SK-N-SH (cell line): ENCODE results near the gene TBL2.

Experiments used
- FOXM1 ChIP-seq: IDR thresholded peaks from 2 replicates; pipeline ENCODE4 v1.4.0; 2012; ENCODE audit warnings: low read depth, mild to moderate bottlenecking
- POLR2AphosphoS5 ChIP-seq: IDR thresholded peaks from 2 replicates; pipeline ENCODE4 v1.6.1; 2012; ENCODE audit warnings: low read depth, low read length
- RAD21 ChIP-seq: IDR thresholded peaks from 2 replicates; pipeline ENCODE4 v1.6.1; 2012; ENCODE audit warnings: mild to moderate bottlenecking, low read length
- RFX5 ChIP-seq: IDR thresholded peaks from 2 replicates; pipeline ENCODE4 v1.6.1; 2012; ENCODE audit warnings: mild to moderate bottlenecking, improper control_type of control experiment, low read length
- YY1 ChIP-seq: IDR thresholded peaks from 2 replicates; pipeline ENCODE4 v1.4.0; 2012; ENCODE audit warnings: low read depth, mild to moderate bottlenecking
- TF ChIP-seq, protein P1 (sequence below): fragments of 200-600 bp; sonication (generic); IDR thresholded peaks from 2 replicates; pipeline ENCODE4 v1.6.1; 2017; ENCODE audit warnings: antibody characterized with exemption, mild to moderate bottlenecking, moderate library complexity
- TF ChIP-seq, protein P2 (sequence below): IDR thresholded peaks from 2 replicates; pipeline ENCODE4 v1.4.0; 2012; ENCODE audit warnings: low read depth

DNA sequence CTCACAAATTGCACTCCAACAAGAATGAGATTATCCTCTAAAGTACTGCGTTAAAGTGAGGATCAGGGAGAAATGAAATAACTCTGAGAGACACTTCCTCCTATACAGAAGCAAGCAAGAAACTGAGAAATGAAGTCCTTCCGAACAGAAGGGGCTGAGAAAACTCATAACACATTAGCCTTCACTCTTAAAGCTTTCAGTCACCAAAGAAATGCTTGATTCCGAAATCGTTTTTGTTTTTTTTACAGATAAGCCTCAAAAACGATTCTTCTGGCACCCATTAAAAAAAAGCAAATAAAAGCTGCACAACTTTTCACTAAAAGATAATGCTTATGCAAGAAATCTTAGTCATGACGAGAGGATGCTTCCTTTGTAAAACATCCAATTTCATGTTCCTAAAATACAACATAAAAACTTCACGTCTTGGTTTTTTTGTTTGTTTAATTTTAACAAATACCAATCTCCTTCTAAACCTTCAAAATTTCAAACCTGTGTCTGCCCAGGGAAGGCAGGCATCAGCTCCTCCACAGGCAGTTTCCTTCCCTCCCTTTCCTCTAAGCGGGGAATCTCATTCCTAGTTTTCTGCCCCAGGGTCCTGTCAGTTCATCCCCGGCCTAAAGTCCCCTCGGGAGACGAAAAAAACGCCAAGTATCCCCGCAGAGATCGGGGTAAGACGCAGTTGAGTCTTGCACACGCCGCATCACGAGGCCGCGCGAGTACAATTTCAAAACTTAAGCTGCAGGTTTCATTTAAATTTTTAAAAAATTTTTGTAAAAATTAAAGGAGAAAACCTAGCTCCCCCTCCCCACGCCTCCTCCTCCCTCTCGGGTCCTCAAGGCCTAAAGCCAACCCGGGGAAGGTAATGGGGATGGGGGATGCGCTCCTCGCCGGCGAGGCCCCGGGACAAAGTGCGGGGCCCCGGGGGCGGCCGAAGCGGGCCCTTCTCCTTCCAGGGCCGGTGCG, 57.4 kb downstream of the TBL2 start:
- no peak for TF ChIP-seq YY1
- TF ChIP-seq, protein P1, sequence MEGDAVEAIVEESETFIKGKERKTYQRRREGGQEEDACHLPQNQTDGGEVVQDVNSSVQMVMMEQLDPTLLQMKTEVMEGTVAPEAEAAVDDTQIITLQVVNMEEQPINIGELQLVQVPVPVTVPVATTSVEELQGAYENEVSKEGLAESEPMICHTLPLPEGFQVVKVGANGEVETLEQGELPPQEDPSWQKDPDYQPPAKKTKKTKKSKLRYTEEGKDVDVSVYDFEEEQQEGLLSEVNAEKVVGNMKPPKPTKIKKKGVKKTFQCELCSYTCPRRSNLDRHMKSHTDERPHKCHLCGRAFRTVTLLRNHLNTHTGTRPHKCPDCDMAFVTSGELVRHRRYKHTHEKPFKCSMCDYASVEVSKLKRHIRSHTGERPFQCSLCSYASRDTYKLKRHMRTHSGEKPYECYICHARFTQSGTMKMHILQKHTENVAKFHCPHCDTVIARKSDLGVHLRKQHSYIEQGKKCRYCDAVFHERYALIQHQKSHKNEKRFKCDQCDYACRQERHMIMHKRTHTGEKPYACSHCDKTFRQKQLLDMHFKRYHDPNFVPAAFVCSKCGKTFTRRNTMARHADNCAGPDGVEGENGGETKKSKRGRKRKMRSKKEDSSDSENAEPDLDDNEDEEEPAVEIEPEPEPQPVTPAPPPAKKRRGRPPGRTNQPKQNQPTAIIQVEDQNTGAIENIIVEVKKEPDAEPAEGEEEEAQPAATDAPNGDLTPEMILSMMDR: no peak
- no peak for TF ChIP-seq POLR2AphosphoS5
- no peak for TF ChIP-seq RFX5
- TF ChIP-seq, protein P2, sequence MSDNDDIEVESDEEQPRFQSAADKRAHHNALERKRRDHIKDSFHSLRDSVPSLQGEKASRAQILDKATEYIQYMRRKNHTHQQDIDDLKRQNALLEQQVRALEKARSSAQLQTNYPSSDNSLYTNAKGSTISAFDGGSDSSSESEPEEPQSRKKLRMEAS: 0 out of 2 replicates have a peak, but pooled peaks have one; percentile 24
- TF ChIP-seq FOXM1: no peak
- TF ChIP-seq RAD21: no peak
